ENCODE data around the gene DOP1A.
A peak's percentile ranks its signal among the peaks of the same experiment; 100 is the strongest.

Gene DOP1A

DNA sequence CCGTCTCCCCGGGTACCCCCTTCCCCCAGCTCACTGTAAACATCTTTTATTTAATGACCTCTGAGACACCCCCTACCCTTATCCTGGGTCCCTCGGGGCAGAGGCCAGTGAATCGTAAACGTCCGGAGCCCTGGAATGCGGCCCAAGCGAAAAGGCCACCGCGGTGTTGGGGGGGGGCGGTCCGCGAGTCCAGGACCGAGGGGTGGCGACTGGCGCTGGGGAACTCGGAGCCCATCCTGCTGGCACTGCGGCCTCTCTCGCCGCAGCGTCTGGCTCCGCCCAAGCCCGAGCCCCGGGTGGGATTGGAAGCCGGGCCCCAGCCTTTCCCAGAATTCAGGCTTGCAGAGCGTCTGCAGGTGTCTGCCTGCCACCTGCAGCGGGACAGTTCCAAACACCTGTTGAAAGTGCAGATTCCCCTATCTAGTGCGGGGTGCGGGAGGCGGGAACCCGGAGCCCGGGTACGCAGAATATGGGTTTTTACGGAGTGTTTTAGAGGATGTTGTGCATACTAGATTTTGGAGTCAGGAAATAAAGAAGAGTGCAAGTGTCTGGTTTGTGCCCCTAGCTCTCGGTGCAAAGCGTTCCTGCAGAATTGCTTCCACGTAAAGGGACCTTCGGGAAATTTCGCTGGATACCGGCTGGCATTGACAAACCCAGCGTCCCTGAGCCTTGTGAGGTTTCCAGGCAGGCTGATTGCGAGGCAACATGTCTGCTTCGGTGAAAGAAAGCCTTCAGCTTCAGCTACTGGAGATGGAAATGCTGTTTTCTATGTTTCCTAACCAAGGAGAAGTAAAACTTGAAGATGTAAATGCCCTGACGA lies 126.5 kb downstream of the DOP1A start:
- peak in 49 of 58 donors; percentile 7 to 80 (median 41) for DNase-seq

DNA sequence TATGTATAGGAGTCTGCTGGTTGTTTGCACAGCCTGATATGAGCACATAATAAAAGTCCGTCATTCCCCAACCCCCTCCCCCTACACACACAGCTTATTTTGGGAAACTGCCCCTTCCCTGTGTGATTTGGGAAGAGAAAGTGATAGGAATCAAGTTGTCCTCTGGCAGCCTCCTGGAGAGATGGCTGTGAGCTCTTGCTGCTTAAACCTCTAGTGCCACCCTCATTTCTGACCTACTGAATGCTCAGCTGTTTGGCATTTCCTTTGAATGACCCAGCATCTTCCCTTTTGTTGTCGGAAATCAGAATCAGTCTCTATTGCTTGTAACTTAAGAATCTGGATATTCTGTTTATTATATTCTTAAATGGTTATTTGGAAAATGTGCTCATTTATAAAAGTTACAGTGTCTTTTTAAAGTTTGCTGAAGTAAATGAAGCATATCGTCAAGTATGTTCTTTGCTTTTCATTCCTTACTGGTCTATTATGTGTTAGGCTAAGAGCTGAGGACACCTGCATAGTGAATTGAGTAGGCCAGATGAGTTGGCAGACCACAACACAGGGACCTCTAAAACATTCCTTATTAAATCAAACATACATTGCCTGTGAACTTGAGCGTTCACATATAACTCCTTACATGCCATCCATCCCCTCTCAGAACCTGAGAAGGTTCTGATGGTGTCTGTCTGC lies 131.2 kb downstream of the DOP1A start:
- DNase-seq, result no peak

DNA sequence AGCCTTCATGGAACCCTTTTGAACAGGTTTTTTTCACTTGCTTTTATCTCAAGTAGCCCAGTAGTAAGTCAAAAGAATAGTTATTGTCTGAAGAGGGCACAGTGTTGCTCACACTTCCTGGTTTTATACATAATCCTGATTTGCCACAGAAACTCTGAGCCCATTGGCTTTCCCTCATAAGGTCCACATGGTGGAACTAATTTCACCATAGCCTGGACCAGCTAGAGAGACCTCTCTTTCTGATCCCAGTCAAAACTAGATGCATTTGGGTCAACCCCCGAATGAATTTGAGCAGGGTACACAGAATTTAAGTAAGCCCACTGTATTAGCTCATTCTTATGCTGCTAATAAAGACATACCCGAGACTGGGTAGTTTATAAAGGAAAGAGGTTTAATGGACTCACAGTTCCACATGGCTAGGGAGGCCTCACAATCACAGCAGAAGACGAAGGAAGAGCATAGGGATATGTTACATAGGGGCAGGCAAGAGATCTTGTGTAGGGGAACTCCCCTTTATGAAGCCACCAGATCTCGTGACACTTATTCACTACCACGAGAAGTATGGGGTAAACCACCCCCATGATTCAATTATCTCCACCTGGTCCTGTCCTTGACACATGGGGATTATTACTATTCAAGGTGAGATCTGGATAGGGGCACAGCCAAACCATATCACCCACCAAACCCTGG lies 131.8 kb downstream of the DOP1A start:
- DNase-seq, result no peak

DNA sequence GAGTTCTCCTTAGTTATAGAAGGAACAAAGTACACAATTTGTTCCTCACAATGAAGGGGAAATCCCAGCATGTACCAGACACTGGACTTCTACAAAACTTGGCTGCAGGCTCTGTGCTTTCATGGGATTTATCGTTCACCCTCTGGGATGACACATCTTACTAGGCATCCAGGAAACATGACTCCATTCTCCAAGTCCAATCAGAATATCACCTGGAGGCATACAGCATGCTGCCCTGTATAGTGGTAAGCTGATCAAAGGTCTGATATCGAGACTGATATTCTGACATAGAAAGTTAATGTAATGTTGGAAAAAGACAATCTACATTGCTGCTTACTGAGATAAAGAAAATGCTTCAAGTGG lies 132.4 kb downstream of the DOP1A start:
- DNase-seq, result no peak

DNA sequence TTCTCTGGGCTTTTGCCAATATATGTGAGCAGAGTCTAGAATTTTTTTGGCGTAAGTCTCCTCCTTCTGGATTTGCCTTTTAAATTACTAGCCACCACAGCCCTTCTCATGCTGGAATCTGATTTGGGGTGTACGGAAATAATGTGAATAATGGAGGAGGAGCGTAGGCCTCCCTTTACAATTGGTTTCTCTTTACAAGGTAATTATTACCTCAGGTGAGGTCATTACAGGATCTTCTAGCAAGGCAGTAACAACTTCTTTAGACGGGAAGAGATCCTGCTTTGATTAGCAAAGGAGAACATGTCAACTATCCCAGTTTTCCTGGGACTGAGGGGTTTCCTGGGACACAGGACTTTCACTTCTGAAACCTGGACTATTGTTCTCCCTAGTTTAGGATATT lies 134.6 kb downstream of the DOP1A start:
- peak in 1 of 58 donors; percentile 7 for DNase-seq

DNA sequence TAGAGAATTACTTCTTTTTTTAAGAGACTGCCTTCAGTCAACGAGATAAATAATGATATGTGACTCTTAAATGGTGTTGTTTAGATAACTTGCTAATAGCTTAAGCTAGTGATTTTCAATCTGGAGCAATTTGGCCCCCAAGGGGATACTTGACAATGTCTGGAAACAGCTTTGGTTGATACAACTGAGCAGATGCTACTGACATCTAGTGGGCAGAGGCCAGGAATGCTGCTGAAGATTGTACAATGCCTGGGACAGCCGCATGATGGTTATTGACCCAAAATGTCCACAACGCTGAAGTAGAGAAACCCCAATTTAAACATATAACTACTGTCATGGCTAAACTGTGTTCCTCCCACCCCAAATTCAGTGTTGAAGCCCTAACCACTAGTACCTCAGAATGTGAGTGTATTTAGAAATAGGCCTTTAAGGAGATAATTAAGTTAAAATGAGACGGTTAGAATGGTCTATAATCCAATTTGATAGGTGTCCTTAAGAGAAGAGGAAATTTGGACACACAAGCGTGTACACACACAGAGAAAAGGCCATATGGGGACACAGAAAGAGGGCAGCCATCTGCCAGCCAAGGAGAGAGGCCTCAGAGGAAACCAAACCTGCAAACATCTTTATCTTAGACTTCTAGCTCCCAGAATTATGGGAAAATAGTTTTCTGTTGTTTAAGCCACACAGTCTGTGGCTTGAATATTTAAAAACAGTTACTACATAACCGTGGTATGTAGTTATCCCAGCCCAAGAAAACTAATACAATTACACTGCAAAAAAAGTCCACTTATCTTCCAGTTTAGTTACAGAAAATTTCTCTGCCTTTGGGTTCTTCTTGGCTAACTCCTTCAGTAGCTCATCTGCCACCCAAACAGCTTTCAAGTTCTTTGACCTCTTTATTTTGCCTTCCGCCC lies 147.9 kb downstream of the DOP1A start:
- DNase-seq, result peak in 50 of 58 donors; percentile 2 to 76 (median 44)

DNA sequence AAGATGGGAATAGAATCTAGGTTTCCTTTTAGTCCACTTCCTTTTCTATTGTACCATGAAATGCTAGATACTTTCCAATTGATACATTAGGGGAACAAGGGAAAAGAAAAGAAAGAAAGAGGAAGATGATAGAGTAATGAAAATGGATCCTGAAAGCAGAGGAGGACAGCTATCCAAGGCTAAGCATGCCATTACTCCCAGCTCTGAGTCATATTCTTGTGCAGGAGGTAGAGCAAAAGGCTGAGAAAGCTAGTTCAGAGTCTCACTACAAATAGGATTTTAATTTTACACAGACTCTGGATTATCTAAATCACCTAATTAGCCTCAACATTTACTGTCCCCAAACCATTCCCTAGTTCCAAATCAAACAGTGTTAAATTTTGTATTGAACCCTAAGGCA lies 149.3 kb downstream of the DOP1A start:
- no peak for DNase-seq
